Measurements from ENCODE around the gene COP1. TPM values are rescaled to one million over a fixed set of nuclear protein-coding genes. Genes with fewer than 3 reads are reported as not detected.
A peak's percentile ranks its signal among the peaks of the same experiment; 100 is the strongest.
"Not testable (repeated sequence)": the region's sequence is repeated elsewhere in the genome, so short reads cannot be mapped to it uniquely, and the experiment has no call there.

Gene COP1
- total RNA-seq, 1 donor from 2014 or later = 23.4 TPM

DNA sequence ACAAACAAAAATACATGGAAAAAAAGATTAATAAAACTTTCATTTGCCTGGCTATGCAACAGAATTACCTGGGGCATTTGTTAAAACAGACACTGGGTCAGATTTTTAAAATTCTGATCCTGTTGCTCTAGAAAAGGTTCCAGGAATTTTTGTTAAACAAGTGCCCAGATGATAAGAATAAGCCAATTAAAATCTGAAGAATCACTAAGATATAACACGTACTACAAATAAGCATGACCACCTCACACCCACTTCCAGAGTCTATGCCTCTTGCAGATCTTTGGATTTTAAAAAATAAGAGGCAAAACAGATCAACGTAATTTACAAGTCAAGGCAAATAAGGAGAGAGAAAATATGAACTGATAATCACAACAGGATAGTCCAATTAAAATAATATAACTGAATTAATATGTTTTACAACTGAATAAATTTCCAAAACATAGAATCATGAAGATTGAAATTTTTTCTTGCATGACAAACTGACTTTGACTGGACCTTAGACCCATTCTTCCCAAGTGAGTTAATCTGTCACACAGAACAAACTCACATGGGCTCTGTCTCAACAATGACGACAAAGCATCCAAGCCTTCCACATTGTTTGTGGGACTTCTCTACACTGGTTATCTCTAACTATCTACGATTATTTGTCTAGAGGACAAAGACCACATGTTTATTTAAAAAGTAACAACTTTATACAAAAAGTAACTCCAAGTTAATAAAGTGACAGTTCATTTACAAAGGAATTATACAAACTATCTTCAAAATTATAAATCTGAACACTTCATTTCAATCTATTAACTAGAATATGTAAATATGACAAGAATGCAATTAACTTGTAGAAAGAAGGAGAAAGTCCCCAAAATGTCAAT is 56.9 kb downstream of the COP1 start:
- intact Hi-C loops (cut with DNase I) = no loop called here
- DNase-seq (ENCODE audit: missing footprints) (no peak), ATAC-seq (no peak)

DNA sequence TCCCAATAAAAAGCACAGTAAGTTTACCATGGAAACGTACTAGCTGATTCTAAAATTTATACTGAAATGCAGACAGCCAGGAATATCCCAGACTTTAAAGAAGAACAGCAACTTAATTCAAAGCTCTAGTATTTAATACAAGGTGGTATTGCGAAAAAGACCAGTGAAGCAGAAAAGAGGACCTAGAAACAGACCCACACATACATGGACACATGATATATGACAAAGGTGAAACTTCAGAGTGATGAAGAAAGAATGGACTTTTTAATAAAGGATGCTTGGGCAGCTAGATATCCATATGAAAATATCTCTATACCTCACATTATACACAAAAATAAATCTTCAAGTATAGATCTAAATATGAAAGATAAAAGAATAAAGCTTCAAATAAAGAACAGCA is 62.6 kb downstream of the COP1 start:
- DNase-seq (ENCODE audit: missing footprints) (no peak), ATAC-seq (no peak)
- intact Hi-C loops (cut with DNase I) = no loop called here

DNA sequence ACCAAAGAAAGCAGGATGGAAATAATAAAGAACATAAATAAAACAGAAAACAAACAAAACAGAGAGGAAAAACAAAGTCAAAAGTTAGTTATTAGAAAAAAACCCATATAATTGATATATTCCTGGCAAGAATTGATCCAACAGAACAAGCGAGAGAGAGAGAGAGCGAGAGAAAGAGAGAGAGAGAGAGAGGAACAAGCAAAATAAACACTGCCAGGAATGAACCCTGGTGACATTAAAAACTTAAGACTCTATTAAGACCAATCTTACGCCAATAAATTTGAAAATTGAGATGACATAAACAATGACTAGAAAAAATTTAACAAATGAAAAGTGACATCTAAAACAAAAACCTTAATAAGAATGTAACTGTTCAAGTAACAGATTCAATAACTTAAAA is 64.1 kb downstream of the COP1 start:
- ATAC-seq = no peak
- no peak for DNase-seq (ENCODE audit: missing footprints)
- intact Hi-C loops (cut with DNase I) = no loop called here

DNA sequence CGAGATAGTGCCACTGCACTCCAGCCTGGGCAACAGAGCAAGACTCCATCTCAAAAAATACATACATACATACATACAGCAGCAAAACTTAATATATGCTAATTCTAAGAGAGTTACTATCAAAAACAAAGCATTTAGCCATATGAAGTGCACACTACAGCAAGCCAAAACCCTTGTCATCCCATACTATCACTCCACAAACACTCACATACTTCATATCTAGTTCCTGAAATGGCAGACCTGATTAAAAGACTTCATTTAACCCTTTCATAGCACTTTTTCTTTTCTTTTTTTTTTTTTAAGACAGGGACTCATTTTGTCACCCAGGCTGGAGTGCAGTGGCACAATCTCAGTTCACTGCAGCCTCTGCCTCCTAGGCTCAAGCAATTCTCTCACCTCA is 65.6 kb downstream of the COP1 start:
- DNase-seq (ENCODE audit: missing footprints) (no peak), ATAC-seq (no peak)
- intact Hi-C loops (cut with DNase I) = no loop called here

DNA sequence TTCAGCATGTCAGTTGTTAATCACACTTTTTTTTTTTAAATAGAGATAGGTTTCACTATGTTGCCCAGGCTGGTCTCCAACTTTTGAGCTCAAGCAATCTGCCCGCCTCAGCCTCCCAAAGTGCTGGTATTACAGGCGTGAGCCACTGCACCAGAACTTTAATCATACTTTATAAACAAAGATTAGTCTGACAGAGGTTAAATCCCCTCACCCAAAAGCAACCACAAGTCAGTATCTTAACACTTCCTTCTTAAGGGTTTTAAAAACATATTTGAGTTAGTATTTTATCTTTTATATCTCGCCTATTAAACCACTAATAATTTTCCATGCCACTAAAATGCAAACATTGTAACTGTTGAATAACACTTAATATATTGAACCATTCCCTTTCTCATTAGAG is 70.2 kb downstream of the COP1 start:
- intact Hi-C loops (cut with DNase I) = no loop called here
- DNase-seq (ENCODE audit: missing footprints) (no peak), ATAC-seq (no peak)

DNA sequence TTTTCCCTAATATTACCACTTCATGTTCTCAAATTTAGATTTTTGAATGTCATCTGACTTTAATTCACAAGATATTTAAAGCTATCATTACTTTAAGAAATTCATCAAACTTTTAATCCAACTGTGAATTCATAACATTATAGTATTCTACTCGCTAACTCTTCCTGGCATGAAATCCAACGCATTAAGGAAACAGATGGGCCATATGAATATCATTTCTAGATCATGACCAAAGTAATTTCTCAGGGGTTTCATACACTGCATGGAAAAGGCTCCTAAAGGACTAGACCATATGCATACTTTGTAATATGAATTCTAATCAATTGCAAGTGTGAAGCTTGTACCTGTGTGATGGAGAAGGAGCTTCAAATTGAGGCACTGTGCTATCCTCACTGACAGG is 72.4 kb downstream of the COP1 start:
- intact Hi-C loops (cut with DNase I) = no loop called here
- ATAC-seq (no peak), DNase-seq (ENCODE audit: missing footprints) (no peak)

DNA sequence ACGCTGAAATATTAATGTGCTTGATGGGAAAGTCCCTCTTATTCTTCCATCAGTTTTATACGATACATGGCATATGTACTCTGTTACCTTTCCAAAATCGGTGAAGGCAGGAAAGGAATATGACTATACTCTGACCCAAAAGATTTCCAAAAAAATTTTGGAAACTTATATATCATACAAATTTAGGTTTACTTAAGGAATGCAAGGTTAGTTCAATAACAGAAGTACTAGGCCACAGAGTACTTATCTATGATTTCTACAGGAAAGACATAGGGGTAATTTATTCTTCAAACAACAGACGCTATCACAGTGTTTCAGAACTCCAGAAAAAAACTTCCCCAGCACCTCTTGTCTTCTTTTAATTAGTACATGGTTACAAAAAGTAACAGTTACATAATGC is 84.8 kb downstream of the COP1 start:
- intact Hi-C loops (cut with DNase I) = no loop called here
- DNase-seq (ENCODE audit: missing footprints) = no peak
- ATAC-seq = no peak

DNA sequence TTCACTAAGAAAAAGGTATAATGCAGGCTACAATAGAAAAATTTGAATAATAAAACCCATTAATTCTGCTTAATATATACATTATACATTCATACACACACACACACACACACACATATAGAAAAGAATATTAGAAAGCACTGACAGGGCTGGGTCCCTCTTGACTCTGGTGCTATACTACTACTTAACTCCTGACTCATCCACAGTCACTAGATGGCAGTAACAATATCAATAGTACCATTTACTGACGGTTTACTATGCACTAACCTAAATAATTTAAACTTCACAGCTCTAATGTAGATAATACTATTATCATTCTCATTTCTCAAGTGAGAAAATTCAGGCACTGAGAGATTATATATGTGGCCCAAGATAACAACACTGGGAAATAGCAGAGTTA is 87.5 kb downstream of the COP1 start:
- ATAC-seq = no peak
- intact Hi-C loops (cut with DNase I) = no loop called here

DNA sequence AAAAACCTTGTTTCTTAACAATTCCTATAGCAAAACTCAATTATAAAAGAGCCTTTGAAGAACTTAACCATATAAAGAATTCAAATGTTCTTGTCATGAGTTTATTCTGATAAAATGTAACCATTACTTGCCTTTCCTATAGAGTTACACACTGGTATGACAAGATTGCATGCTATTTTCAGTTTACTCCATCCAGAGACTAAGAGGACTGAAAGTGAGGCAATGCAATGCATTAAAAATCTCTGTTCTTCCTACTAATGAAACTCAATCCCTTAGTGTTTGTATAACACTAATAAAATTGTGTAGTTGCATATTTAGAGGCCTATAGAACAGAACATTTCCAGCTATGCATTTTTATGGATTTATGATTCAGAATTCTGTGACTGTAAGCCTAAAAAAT is 88.1 kb downstream of the COP1 start:
- intact Hi-C loops (cut with DNase I) = no loop called here
- ATAC-seq = no peak
- no peak for DNase-seq (ENCODE audit: missing footprints)

More for the DNA sequence above, 87.5 kb downstream of the COP1 start:
- no peak for DNase-seq (ENCODE audit: missing footprints)

DNA sequence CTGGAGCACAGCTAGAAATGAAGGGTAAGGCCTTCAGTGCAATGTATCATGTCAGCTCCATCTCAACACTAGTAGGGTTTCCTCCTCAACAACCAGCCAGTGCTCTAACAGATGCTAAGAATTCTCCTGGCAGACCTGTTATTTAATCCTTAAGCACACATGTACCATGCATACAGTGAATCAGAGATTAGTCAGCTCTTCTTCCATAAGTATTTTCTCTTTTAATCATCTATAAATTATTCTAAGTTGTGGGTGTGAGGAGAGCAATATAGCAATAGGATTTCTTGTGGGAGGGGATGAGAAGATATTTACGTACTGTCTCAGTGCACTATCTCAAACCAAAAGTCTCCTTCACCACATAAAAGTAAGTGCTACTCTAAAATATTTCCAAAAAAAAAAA is 95.3 kb downstream of the COP1 start:
- intact Hi-C loops (cut with DNase I) = no loop called here
- no peak for ATAC-seq

DNA sequence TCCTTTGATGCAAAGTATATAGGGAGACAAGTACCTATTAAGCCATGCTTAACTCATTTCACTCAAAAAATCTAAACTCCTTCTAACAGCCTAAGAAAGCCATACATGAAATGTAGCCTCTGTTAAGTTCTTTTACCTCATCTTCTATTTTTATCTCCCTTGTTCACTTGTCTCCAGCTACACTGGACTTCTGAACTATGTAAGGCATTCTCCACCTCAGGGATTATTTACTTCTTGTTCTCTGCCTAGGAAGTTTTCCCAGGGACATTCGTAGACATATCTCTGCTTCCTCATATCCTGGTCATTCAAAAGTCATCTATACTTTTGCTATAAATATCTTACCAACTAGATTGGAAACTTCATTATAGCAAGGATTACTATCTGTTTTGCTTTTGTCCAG is 96.9 kb downstream of the COP1 start:
- intact Hi-C loops (cut with DNase I) = no loop called here
- ATAC-seq = no peak
- no peak for DNase-seq (ENCODE audit: missing footprints)

More for the DNA sequence above, 95.3 kb downstream of the COP1 start:
- DNase-seq (ENCODE audit: missing footprints) = no peak

DNA sequence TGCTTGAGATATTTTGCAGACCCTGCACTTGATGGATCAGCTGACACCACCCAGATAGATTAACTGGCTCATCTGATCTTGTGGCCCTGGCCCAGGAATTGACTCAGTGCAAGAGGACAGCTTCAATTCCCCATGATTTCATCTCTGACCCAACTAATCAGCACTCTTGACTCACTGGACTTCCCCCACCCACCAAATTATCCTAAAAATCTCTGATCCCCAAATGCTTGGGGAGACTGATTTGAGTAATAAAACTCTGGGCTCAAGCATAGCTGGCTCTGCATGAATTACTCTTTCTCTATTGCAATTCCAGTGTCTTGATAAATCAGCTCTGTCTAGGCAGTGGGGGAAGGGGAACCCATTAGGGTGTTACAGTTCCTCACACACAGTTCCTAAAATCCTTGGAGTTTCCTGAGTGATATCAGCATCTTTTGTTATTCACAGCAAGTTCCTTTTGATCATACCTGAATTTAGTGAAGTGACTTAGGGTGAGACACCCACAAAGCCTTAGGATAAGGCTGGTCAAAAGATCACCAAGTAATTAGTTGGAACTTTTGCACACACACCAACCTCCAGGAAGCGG is 104.2 kb downstream of the COP1 start:
- intact Hi-C loops (cut with DNase I) = no loop called here
- DNase-seq (ENCODE audit: missing footprints) (no peak), ATAC-seq (no peak)

DNA sequence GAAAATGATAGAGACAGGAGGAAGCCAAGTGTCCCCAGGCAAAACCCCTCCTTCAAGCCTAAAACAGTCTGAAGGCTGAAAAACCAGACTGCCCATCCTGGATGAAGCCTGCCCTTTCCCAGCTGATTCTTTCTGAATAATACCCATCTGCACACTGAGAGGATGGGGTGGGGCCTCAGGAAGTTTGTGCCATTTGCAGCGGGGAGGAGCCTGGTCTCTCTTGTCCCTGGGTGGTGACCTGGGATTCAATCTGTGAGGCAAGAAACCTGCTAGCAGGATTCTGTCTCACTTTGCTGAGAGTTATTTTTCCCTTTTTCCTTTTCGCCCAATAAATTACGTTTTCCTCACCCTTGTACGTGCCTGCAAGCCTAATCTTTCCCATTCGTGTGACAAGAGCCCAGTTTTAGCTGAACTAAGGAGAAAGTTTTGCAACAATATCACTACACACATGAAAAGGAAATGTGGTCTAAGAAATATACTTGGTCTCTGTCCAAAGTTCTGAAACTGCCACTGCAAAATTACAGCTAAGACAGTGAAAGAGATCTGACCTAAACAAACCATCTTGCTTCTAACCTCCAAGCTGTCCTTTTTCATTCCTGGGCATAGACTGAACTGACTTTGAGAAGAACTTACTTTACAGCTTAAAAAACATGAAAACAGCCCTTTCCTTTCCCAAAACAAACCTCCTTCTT is 105.0 kb downstream of the COP1 start:
- intact Hi-C loops (cut with DNase I) = no loop called here
- DNase-seq (ENCODE audit: missing footprints) (no peak), ATAC-seq (no peak)

DNA sequence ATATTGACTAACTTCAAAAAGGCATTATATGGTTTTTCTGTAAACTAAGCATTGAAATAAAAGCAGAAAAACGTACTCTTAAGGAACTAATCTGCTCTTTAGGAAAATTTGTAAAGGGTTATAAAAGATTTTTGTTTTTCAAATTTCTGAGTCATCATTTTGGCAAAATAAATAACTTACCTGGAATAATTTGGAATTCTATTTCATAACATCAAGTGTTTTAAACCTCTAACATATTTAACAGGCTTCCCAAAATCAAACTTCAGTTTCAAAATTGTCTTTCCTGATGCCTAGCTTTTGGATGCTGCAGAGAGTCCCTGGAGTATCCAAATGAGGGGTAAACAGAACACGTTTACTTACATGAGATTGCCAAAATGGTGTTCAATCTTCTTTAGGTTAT is 108.5 kb downstream of the COP1 start:
- ATAC-seq (no peak), DNase-seq (ENCODE audit: missing footprints) (no peak)
- intact Hi-C loops (cut with DNase I) = no loop called here

DNA sequence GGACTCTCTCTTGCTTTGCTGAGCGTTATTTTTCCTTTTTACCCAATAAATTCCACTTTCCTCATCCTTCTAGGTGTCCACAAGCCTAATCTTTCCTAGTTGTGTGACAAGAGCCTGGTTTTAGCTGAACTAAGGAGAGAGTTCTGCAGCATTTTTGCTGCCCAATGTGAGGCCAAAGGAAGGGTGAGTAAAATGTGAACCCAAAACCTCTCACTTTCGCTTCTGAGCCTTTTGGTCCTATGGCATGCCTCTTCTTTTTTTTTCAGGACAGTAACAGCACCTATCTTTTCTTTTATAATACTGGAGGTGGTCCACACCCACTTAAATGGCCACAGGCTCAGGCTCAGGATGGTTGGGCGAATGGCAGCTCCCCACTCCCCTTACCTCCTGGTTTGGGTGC is 111.1 kb downstream of the COP1 start:
- intact Hi-C loops (cut with DNase I) = no loop called here
- no peak for ATAC-seq
- no peak for DNase-seq (ENCODE audit: missing footprints)

DNA sequence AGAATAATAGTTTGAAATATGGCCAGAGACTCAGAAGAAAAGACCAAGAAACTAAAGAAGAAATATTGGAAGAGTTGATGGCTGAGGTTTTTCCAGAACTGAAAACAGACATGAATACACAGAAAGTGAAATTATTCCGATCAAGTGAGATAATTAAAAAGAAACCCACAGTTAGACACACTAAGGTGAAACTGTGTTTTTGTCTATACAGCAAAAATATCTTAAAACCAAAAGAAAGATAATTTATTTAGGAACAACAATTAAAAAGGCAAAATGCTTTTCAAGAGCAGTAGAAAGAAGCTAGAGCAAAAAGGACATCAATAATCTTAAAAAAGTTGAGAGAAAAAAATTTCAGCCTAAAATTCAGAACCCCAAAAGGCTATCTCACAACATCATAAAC is 116.3 kb downstream of the COP1 start:
- DNase-seq (ENCODE audit: missing footprints) (no peak), ATAC-seq (no peak)
- intact Hi-C loops (cut with DNase I) = no loop called here

DNA sequence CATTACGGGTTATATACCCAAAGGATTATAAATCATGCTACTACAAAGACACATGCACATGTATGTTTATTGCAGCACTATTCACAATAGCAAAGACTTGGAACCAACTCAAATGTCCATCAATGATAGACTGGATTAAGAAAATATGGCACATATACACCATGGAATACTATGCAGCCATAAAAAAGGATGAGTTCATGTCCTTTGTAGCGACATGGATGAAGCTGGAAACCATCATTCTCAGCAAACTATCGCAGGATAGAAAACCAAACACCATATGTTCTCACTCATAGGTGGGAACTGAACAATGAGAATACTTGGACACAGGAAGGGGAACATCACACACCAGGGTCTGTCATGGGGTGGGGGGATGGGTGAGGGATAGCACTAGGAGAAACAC is 119.3 kb downstream of the COP1 start:
- intact Hi-C loops (cut with DNase I); DNase-seq (ENCODE audit: missing footprints); ATAC-seq: not testable (repeated sequence)

DNA sequence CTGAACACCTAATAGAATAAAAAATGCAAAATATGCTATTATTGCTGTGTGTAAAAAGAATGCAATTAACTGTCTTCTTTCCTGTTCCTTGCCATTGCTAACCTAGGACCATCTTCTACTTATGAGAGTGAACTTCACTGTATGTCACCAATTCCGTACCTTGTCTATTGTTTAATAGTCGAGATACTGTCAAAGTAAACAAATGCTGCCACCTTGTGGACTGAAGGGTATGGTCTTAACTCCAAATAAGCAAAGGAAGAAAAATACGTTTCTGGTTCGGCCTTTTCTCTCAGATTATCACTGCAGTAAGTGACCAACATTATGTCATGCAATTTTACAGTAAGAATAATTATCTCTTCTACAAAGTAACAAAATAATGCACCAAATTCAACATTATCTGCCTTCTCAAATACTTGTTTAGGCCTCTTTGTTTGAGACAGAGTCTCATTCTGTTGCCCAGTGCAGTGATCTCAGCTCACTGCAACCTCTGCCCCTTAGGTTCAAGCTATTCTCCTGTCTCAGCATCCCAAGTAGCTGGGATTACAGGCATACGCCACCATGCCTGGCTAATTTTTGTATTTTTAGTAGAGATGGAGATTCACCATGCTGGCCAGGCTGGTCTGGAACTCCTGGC is 133.4 kb downstream of the COP1 start:
- intact Hi-C loops (cut with DNase I) = loop anchor here (5.0 to 10.0 kb wide), 3 partner anchors 589 to 921 kb away; no protein-coding TSS in a partner anchor
- ATAC-seq (peak; percentile 54), DNase-seq (ENCODE audit: missing footprints) (no peak)

DNA sequence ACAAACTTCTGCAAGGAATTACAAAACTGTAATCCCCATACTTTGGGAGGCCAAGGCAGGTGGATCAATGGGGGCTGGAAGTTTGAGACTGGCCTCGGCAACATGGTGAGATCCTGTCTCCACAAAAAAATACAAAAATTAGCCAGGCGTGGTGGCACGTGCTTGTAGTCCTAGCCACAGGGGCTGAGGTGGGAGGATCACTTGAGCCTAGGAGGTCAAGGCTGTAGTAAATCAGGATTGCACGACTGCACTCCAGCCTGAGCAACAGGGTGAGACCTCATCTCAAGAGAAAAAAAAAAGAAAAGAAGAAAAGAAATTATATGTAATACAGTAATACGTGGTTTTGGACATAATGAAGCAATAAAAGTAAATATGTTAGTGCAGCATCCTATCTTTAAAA is 138.2 kb downstream of the COP1 start:
- ATAC-seq = no peak
- intact Hi-C loops (cut with DNase I) = no loop called here
- no peak for DNase-seq (ENCODE audit: missing footprints)

DNA sequence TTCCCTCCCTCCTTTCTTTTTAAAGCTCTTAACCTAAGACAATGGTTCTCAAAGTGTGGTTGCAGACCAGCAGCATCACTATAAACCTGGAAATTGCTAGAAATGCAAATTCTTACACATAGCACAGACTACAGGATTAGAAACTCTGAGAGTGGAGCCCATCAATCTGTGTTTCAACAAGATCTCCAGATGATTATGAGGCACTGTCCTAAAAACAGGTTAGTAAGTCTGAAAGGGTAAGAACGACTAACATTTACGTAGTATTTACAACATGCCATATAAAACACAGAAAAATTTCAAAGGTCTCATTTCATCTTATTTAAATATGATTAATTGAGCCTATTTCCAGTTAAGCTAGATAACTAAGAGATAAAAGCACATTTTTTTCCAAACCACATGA is 138.8 kb downstream of the COP1 start:
- intact Hi-C loops (cut with DNase I) = no loop called here
- ATAC-seq = no peak

More for the DNA sequence above, 138.8 kb downstream of the COP1 start:
- no peak for DNase-seq (ENCODE audit: missing footprints)
